8988T (cell line): ENCODE measurements around the gene DHRSX.
"Not testable (repeated sequence)": the region's sequence is repeated elsewhere in the genome, so short reads cannot be mapped to it uniquely, and the experiment has no call there.

Source experiments
- DNase-seq: peaks from one replicate; pipeline ENCODE4 v3.0.0; 2011

Gene DHRSX

GRCh38 chrX:2474280-2474962 lies 26.4 kb downstream of the DHRSX start:
- no peak for DNase-seq

- DNase-seq = not testable (repeated sequence)
Measured at GRCh38 chrX:2473064-2473463, 27.7 kb downstream of the DHRSX start.

GRCh38 chrX:2471641-2472040 lies 29.1 kb downstream of the DHRSX start:
- no peak for DNase-seq

- not testable (repeated sequence) for DNase-seq
Measured at GRCh38 chrX:2471126-2471525, 29.6 kb downstream of the DHRSX start.

GRCh38 chrX:2469852-2470251 lies 30.9 kb downstream of the DHRSX start:
- not testable (repeated sequence) for DNase-seq

- DNase-seq = no peak
Measured at GRCh38 chrX:2469196-2469685, 31.5 kb downstream of the DHRSX start.

- DNase-seq = no peak
Measured at GRCh38 chrX:2468261-2469195, 32.2 kb downstream of the DHRSX start.

GRCh38 chrX:2466876-2467656 lies 33.7 kb downstream of the DHRSX start:
- DNase-seq = no peak

- no peak for DNase-seq
Measured at GRCh38 chrX:2464677-2465166, 36.1 kb downstream of the DHRSX start.

- no peak for DNase-seq
Measured at GRCh38 chrX:2463973-2464676, 36.7 kb downstream of the DHRSX start.

- not testable (repeated sequence) for DNase-seq
Measured at GRCh38 chrX:2463481-2463880, 37.3 kb downstream of the DHRSX start.

GRCh38 chrX:2462780-2463179 lies 38.0 kb downstream of the DHRSX start:
- no peak for DNase-seq

GRCh38 chrX:2462074-2462473 lies 38.7 kb downstream of the DHRSX start:
- DNase-seq = no peak

- no peak for DNase-seq
Measured at GRCh38 chrX:2461711-2462016, 39.1 kb downstream of the DHRSX start.

- DNase-seq = not testable (repeated sequence)
Measured at GRCh38 chrX:2460821-2461710, 39.7 kb downstream of the DHRSX start.

GRCh38 chrX:2460048-2460447 lies 40.7 kb downstream of the DHRSX start:
- not testable (repeated sequence) for DNase-seq

GRCh38 chrX:2458309-2458708 lies 42.5 kb downstream of the DHRSX start:
- DNase-seq = no peak

- no peak for DNase-seq
Measured at GRCh38 chrX:2457289-2458133, 43.3 kb downstream of the DHRSX start.

- not testable (repeated sequence) for DNase-seq
Measured at GRCh38 chrX:2456091-2456490, 44.7 kb downstream of the DHRSX start.

- not testable (repeated sequence) for DNase-seq
Measured at GRCh38 chrX:2454620-2455019, 46.2 kb downstream of the DHRSX start.
